ENCODE data around the gene ANKRD33B. TPM values are rescaled to one million over a fixed set of nuclear protein-coding genes. Genes with fewer than 3 reads are reported as not detected.

ANKRD33B gene
- total RNA-seq, 1 experiment from 2014 or later = 6.9 TPM

GRCh38 chr5:10695759-10696543 lies 132.1 kb downstream of the ANKRD33B start:
- H4K20me1 ChIP-seq (ENCODE audit: control insufficient read depth, insufficient read depth, insufficient read length) = no peaks in the 10 kb centered on the region
- no peaks in the 10 kb centered on the region for H3K23me2 ChIP-seq (ENCODE audit: insufficient read length, low read depth, low read length, poor library complexity, severe bottlenecking)
- H2BK120ac ChIP-seq (ENCODE audit: low read depth, low read length, poor library complexity, severe bottlenecking) = no peak overlapping the region
- H3K79me2 ChIP-seq (ENCODE audit: insufficient read depth, low read length) = no peaks in the 10 kb centered on the region
- H3K18ac ChIP-seq (ENCODE audit: insufficient read length, low read depth, low read length) = no peak overlapping the region
- H4K8ac ChIP-seq (replicated peaks; ENCODE audit: insufficient read length, low read depth, low read length) = no peak overlapping the region
- no peak overlapping the region for H4K5ac ChIP-seq (ENCODE audit: insufficient read length, low read depth, low read length)
- no peak overlapping the region for H3K4me2 ChIP-seq (ENCODE audit: insufficient read depth, insufficient read length, low read length)
- no peak overlapping the region for H2BK15ac ChIP-seq (ENCODE audit: low read depth, low read length)
- H2AK5ac ChIP-seq (ENCODE audit: insufficient read length, low read length) = no peak overlapping the region
- H3K4me3 Mint-ChIP-seq = no peak overlapping the region
- no peak overlapping the region for H2BK20ac ChIP-seq (ENCODE audit: low read depth, low read length, poor library complexity, severe bottlenecking)
- H3K36me3 Mint-ChIP-seq (ENCODE audit: insufficient read depth in 1 of 3, low read depth in 3 of 3) = no peaks in the 10 kb centered on the region
- no peak overlapping the region for H4K91ac ChIP-seq (ENCODE audit: insufficient read length, low read depth, low read length)
- peaks cover 12 to 19% of the 10 kb centered on the region in 2 experiments for H3K4me1 Mint-ChIP-seq
- H3K79me1 ChIP-seq (ENCODE audit: insufficient read depth, low read depth, low read length, poor library complexity, severe bottlenecking) = no peaks in the 10 kb centered on the region
- no peak overlapping the region for H3K56ac ChIP-seq (ENCODE audit: insufficient read length, low read depth, low read length)
- no peaks in the 10 kb centered on the region for H3K9me3 Mint-ChIP-seq
- DNase-seq = no peak
- no peaks in the 10 kb centered on the region for H3K27me3 ChIP-seq (ENCODE audit: insufficient read depth, low read length)
- H3K27ac Mint-ChIP-seq = no peak overlapping the region; a peak in 1 of 7 replicates
- H3K23ac ChIP-seq (ENCODE audit: insufficient read length, low read depth, low read length) = no peak overlapping the region
- H3K4ac ChIP-seq (ENCODE audit: low read depth, low read length) = no peak overlapping the region
- no peak overlapping the region for H3K14ac ChIP-seq (ENCODE audit: insufficient read depth, low read length)
- H2BK12ac ChIP-seq (ENCODE audit: insufficient read length, low read depth, low read length) = no peak overlapping the region
- H3T11ph ChIP-seq (ENCODE audit: low read length) = no peak overlapping the region
- WGBS (ENCODE audit: extremely low coverage, insufficient read length, low lambda C conversion rate) = no CpG with 5 or more reads among the region's 7 CpGs
- H3K9ac ChIP-seq (ENCODE audit: extremely low read depth, insufficient read length, low read length) = no peak overlapping the region
- H3K27ac ChIP-seq (ENCODE audit: insufficient read length, low read depth, low read length) = no peak overlapping the region
- no peak overlapping the region for H2BK5ac ChIP-seq (ENCODE audit: insufficient read length, low read length)
- peaks cover 10% of the 10 kb centered on the region for H3K4me1 ChIP-seq (ENCODE audit: insufficient read depth, low read length)
- no peak for TF ChIP-seq CTCF (conservative IDR thresholded peaks at IDR 0.05)
- no peaks in the 10 kb centered on the region for H3K9me3 ChIP-seq (ENCODE audit: control insufficient read depth, low read depth, low read length)
- no peaks in the 10 kb centered on the region for H3K27me3 Mint-ChIP-seq (ENCODE audit: low read depth)
- H2AFZ ChIP-seq (ENCODE audit: low read length) = no peak overlapping the region
